OCI-LY3 (cell line): Measurements from ENCODE around the gene GRIN2A.

Experiments
- H2AFZ ChIP-seq: fragments of 200-600, 300-600 bp; shearing (Covaris generic); 2 replicates; pipeline ENCODE4 v1.6.0; 2014; ENCODE audit warnings: antibody characterized with exemption, low read depth, low read length
- H3K27ac ChIP-seq: fragments of 200-600, 300-600 bp; sonication (generic); 2 replicates; pipeline ENCODE4 v1.5.1; 2014; ENCODE audit warnings: mild to moderate bottlenecking, low read length, moderate library complexity, mixed read lengths
- H3K27me3 ChIP-seq: fragments of 200-600, 300-600 bp; sonication (generic); 2 replicates; pipeline ENCODE4 v1.6.1; 2014; ENCODE audit warnings: low read depth, low read length, mixed read lengths
- H3K36me3 ChIP-seq: fragments of 200-600, 300-600 bp; sonication (generic); replicated peaks from 2 replicates; pipeline ENCODE3; 2014; ENCODE audit warnings: low read depth, low read length, mixed read lengths
- H3K4me1 ChIP-seq: fragments of 300-600, 200-600 bp; sonication (generic); 2 replicates; pipeline ENCODE4 v1.6.1; 2014; ENCODE audit warnings: low read length, mixed read lengths
- H3K4me2 ChIP-seq: fragments of 200-600, 300-600 bp; sonication (generic); 2 replicates; pipeline ENCODE4 v1.6.1; 2014; ENCODE audit warnings: low read length, mixed read lengths
- H3K4me3 ChIP-seq: fragments of 300-600, 200-600 bp; sonication (generic); 2 replicates; pipeline ENCODE4 v1.5.1; 2014; ENCODE audit warnings: antibody characterized with exemption, mild to moderate bottlenecking, low read length, moderate library complexity
- H3K79me2 ChIP-seq: fragments of 300-600, 200-600 bp; shearing (Covaris generic); 2 replicates; pipeline ENCODE4 v1.6.1; 2014; ENCODE audit warnings: mild to moderate bottlenecking, low read length, mixed read lengths
- H3K9ac ChIP-seq: fragments of 300-600, 200-600 bp; shearing (Covaris generic); 2 replicates; pipeline ENCODE4 v1.6.0; 2014; ENCODE audit warnings: mild to moderate bottlenecking, low read length, moderate library complexity
- H3K9me3 ChIP-seq: fragments of 200-600, 300-600 bp; shearing (Covaris generic); 2 replicates; pipeline ENCODE4 v1.6.1; 2014; ENCODE audit warnings: low read length, mixed read lengths; ENCODE audit not compliant: insufficient read depth
- H4K20me1 ChIP-seq: fragments of 200-600, 300-600 bp; sonication (generic); 2 replicates; pipeline ENCODE4 v1.6.1; 2016; ENCODE audit warnings: low read length, mixed read lengths; ENCODE audit not compliant: insufficient read depth
- CTCF ChIP-seq: fragments of 200-600, 300-600 bp; sonication (generic); IDR thresholded peaks from 2 replicates; pipeline ENCODE4 v1.5.1; 2014; ENCODE audit warnings: antibody characterized with exemption, low read length, low read depth
- EZH2phosphoT487 ChIP-seq: fragments of 200-600 bp; shearing (Covaris generic); IDR thresholded peaks from 2 replicates; pipeline ENCODE4 v1.6.1; 2018; ENCODE audit warnings: antibody characterized with exemption, mixed run types, low read depth

GRIN2A gene

GRCh38 chr16:10028644-10029043, 153.6 kb downstream of the GRIN2A start:
- no peak overlapping the region for H3K4me2 ChIP-seq
- no peaks in the 10 kb centered on the region for H3K79me2 ChIP-seq
- H3K9ac ChIP-seq, result no peak overlapping the region
- no peaks in the 10 kb centered on the region for H3K36me3 ChIP-seq
- H3K9me3 ChIP-seq, result no peaks in the 10 kb centered on the region
- TF ChIP-seq CTCF (no peak), EZH2phosphoT487 (no peak)
- H2AFZ ChIP-seq, result no peak overlapping the region
- H3K27me3 ChIP-seq, result no peaks in the 10 kb centered on the region
- peaks cover 11% of the 10 kb centered on the region for H3K4me1 ChIP-seq
- no peak overlapping the region for H3K27ac ChIP-seq
- H3K4me3 ChIP-seq, result no peak overlapping the region
- H4K20me1 ChIP-seq, result no peaks in the 10 kb centered on the region

GRCh38 chr16:10027553-10027952, 154.7 kb downstream of the GRIN2A start:
- no peaks in the 10 kb centered on the region for H4K20me1 ChIP-seq
- no peak for TF ChIP-seq EZH2phosphoT487
- no peak for TF ChIP-seq CTCF
- H2AFZ ChIP-seq, result no peak overlapping the region; the same call in 1 of the 2 replicates
- no peaks in the 10 kb centered on the region for H3K36me3 ChIP-seq
- peaks cover 11% of the 10 kb centered on the region for H3K4me1 ChIP-seq
- H3K4me3 ChIP-seq, result no peak overlapping the region
- H3K9me3 ChIP-seq, result no peaks in the 10 kb centered on the region
- H3K4me2 ChIP-seq, result no peak overlapping the region
- no peaks in the 10 kb centered on the region for H3K79me2 ChIP-seq
- no peak overlapping the region for H3K9ac ChIP-seq
- no peak overlapping the region for H3K27ac ChIP-seq
- no peaks in the 10 kb centered on the region; the same call in 1 of the 2 replicates for H3K27me3 ChIP-seq

- Histone ChIP-seq H3K9ac (no peak overlapping the region), H4K20me1 (no peaks in the 10 kb centered on the region), H3K27me3 (peaks cover 6% of the 10 kb centered on the region; the same call in 1 of the 2 replicates), H3K4me1 (peaks cover 11% of the 10 kb centered on the region), H3K79me2 (no peaks in the 10 kb centered on the region), H3K4me3 (no peak overlapping the region), H3K9me3 (no peaks in the 10 kb centered on the region), H3K4me2 (peak overlapping the region; percentile 38), H2AFZ (no peak overlapping the region), H3K27ac (no peak overlapping the region), H3K36me3 (no peaks in the 10 kb centered on the region)
- TF ChIP-seq CTCF (no peak), EZH2phosphoT487 (no peak)
Measured at GRCh38 chr16:10026593-10026992, 155.6 kb downstream of the GRIN2A start.

GRCh38 chr16:10022098-10022497, 160.1 kb downstream of the GRIN2A start:
- no peak overlapping the region for H3K4me2 ChIP-seq
- H3K9me3 ChIP-seq, result no peaks in the 10 kb centered on the region
- no peaks in the 10 kb centered on the region for H4K20me1 ChIP-seq
- H3K27ac ChIP-seq, result no peak overlapping the region
- H3K4me3 ChIP-seq, result no peak overlapping the region
- no peaks in the 10 kb centered on the region for H3K36me3 ChIP-seq
- no peak overlapping the region for H3K9ac ChIP-seq
- H3K27me3 ChIP-seq, result peaks cover 22% of the 10 kb centered on the region; the same call in 1 of the 2 replicates
- TF ChIP-seq EZH2phosphoT487, result no peak
- TF ChIP-seq CTCF, result no peak
- H3K79me2 ChIP-seq, result no peaks in the 10 kb centered on the region
- peaks cover 11% of the 10 kb centered on the region for H3K4me1 ChIP-seq
- no peak overlapping the region for H2AFZ ChIP-seq
